ENCODE results near the gene ZDHHC9.

GRCh38 chrX:129773649-129774458 is 69.8 kb downstream of the ZDHHC9 start:
- TF ChIP-seq EP300 (IDR thresholded peaks at IDR 0.05; ENCODE audit: borderline replicate concordance) (no peak), YY1 (IDR thresholded peaks at IDR 0.05; ENCODE audit: low read depth) (no peak), RAD21 (IDR thresholded peaks at IDR 0.05; ENCODE audit: low read depth) (no peak), MAX (IDR thresholded peaks at IDR 0.05) (no peak), CREB1 (IDR thresholded peaks at IDR 0.05; ENCODE audit: low read depth) (no peak), CEBPB (IDR thresholded peaks at IDR 0.05) (no peak), TEAD4 (IDR thresholded peaks at IDR 0.05) (no peak), TAF1 (IDR thresholded peaks at IDR 0.05; ENCODE audit: low read depth) (no peak), TCF12 (IDR thresholded peaks at IDR 0.05; ENCODE audit: low read depth) (no peak)

Measured in Ishikawa (cell line).